ENCODE measurements around the gene DYNLRB1. TPM values are rescaled to one million over a fixed set of nuclear protein-coding genes. Genes with fewer than 3 reads are reported as not detected.

The DYNLRB1 gene
- total and polyA plus RNA-seq, 10 of the 15 experiments (the other 5 are each of a cell fraction or from before 2014, with no cell fraction given): 87.9 to 313 (median 153) TPM

DNA sequence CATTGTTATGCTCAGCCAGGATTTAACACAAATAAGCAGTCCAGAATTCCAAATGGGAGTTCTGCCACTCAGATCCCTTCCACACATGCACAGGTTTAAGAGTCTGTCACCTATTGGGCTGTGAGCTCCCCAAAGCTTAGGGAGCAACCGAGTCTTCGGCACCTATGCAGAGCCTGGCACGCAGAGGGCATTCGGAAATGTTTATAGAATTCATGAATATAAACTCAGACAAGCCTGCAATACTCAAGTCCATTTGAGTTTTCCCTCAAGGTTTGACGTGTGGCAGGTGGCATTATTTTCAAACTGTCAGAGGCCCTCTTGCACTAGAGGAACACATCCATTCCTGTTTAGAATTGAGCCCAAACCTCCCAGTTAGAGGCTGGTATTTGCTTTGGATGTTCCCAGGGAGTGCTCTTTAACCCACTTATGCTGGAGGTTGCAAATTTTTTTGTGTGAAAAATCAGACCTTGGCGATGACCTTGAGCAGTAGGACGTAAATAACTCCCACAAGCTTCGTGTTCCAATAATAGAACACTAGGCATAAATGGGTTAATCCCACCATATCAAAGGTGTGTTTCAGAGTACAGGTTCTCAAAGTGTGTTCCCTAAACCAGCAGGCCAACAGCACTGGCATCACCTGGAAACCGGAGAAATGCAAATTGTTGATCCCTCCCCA, 70.4 kb downstream of the DYNLRB1 start (continued):
- TF ChIP-seq, protein P1, sequence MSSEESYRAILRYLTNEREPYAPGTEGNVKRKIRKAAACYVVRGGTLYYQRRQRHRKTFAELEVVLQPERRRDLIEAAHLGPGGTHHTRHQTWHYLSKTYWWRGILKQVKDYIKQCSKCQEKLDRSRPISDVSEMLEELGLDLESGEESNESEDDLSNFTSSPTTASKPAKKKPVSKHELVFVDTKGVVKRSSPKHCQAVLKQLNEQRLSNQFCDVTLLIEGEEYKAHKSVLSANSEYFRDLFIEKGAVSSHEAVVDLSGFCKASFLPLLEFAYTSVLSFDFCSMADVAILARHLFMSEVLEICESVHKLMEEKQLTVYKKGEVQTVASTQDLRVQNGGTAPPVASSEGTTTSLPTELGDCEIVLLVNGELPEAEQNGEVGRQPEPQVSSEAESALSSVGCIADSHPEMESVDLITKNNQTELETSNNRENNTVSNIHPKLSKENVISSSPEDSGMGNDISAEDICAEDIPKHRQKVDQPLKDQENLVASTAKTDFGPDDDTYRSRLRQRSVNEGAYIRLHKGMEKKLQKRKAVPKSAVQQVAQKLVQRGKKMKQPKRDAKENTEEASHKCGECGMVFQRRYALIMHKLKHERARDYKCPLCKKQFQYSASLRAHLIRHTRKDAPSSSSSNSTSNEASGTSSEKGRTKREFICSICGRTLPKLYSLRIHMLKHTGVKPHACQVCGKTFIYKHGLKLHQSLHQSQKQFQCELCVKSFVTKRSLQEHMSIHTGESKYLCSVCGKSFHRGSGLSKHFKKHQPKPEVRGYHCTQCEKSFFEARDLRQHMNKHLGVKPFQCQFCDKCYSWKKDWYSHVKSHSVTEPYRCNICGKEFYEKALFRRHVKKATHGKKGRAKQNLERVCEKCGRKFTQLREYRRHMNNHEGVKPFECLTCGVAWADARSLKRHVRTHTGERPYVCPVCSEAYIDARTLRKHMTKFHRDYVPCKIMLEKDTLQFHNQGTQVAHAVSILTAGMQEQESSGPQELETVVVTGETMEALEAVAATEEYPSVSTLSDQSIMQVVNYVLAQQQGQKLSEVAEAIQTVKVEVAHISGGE (CRISPR knock-in tag; IDR thresholded peaks at IDR 0.05): no peak
- no peak for TF ChIP-seq BACH1 (IDR thresholded peaks at IDR 0.05; ENCODE audit: borderline replicate concordance)
- TF ChIP-seq SUZ12 (IDR thresholded peaks at IDR 0.05; ENCODE audit: unreplicated experiment): no peak
- TF ChIP-seq, protein P2, sequence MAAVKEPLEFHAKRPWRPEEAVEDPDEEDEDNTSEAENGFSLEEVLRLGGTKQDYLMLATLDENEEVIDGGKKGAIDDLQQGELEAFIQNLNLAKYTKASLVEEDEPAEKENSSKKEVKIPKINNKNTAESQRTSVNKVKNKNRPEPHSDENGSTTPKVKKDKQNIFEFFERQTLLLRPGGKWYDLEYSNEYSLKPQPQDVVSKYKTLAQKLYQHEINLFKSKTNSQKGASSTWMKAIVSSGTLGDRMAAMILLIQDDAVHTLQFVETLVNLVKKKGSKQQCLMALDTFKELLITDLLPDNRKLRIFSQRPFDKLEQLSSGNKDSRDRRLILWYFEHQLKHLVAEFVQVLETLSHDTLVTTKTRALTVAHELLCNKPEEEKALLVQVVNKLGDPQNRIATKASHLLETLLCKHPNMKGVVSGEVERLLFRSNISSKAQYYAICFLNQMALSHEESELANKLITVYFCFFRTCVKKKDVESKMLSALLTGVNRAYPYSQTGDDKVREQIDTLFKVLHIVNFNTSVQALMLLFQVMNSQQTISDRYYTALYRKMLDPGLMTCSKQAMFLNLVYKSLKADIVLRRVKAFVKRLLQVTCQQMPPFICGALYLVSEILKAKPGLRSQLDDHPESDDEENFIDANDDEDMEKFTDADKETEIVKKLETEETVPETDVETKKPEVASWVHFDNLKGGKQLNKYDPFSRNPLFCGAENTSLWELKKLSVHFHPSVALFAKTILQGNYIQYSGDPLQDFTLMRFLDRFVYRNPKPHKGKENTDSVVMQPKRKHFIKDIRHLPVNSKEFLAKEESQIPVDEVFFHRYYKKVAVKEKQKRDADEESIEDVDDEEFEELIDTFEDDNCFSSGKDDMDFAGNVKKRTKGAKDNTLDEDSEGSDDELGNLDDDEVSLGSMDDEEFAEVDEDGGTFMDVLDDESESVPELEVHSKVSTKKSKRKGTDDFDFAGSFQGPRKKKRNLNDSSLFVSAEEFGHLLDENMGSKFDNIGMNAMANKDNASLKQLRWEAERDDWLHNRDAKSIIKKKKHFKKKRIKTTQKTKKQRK (IDR thresholded peaks at IDR 0.05; ENCODE audit: low read depth, low read length): no peak
- no peak for TF ChIP-seq SUPT20H (IDR thresholded peaks at IDR 0.05; ENCODE audit: borderline replicate concordance, control insufficient read depth, low read depth, low read length)

Small RNA genes lying within 50 kb of the gene (small RNA-seq; reads per million reads assigned to genes)
- gene RF00019: not detected

Other genes starting within 250 kb of the DYNLRB1 start
- 192 and 198 TPM in 2 replicates for gene AHCY, start 213.1 kb upstream of the DYNLRB1 start, total RNA-seq (2014; rRNA removed)
- 151 and 163 TPM in 2 replicates for gene AHCY, start 213.1 kb upstream of the DYNLRB1 start, total RNA-seq (2014; rRNA removed; fragmentation: Illumina TruSeq; extraction: Trizol)
- gene AHCY, start 213.1 kb upstream of the DYNLRB1 start, total RNA-seq (2021): 223 and 233 TPM in 2 replicates
- gene AHCY, start 213.1 kb upstream of the DYNLRB1 start, polyA plus RNA-seq (2011; rRNA removed): 128 and 208 TPM in 2 replicates
- gene AHCY, start 213.1 kb upstream of the DYNLRB1 start, polyA plus RNA-seq (2014; fragmentation: Illumina TruSeq; extraction: Trizol): 138 and 204 TPM in 2 replicates
- 100 to 1,000 TPM in 1 of 2 experiments, 10 to 100 TPM in 1; 84.9 to 116 TPM for gene AHCY, start 213.1 kb upstream of the DYNLRB1 start, polyA plus RNA-seq (2014; fragmentation: Nextera tagmentation; extraction: Ambion mirVana)
- 218 and 247 TPM in 2 replicates for gene AHCY, start 213.1 kb upstream of the DYNLRB1 start, polyA plus RNA-seq (2014; rRNA removed)
- gene AHCY, start 213.1 kb upstream of the DYNLRB1 start, polyA plus RNA-seq (2016; fragmentation: Nextera tagmentation; extraction: Ambion mirVana): 100 to 1,000 TPM; 129 to 134 TPM
- 27.0 and 31.6 TPM in 2 replicates for gene ITCH, start 153.1 kb upstream of the DYNLRB1 start, total RNA-seq (2014; rRNA removed)
- gene ITCH, start 153.1 kb upstream of the DYNLRB1 start, total RNA-seq (2014; rRNA removed; fragmentation: Illumina TruSeq; extraction: Trizol): 42.7 and 46.1 TPM in 2 replicates
- 35.1 and 35.7 TPM in 2 replicates for gene ITCH, start 153.1 kb upstream of the DYNLRB1 start, total RNA-seq (2021)
- 14.1 and 20.4 TPM in 2 replicates for gene ITCH, start 153.1 kb upstream of the DYNLRB1 start, polyA plus RNA-seq (2011; rRNA removed)
- gene ITCH, start 153.1 kb upstream of the DYNLRB1 start, polyA plus RNA-seq (2014; fragmentation: Illumina TruSeq; extraction: Trizol): 27.7 and 32.8 TPM in 2 replicates
- 1 to 10 TPM; 7.5 to 8.2 TPM for gene ITCH, start 153.1 kb upstream of the DYNLRB1 start, polyA plus RNA-seq (2014; fragmentation: Nextera tagmentation; extraction: Ambion mirVana)
- gene ITCH, start 153.1 kb upstream of the DYNLRB1 start, polyA plus RNA-seq (2014; rRNA removed): 11.9 and 15.7 TPM in 2 replicates
- 10 to 100 TPM; 18.6 to 24.4 TPM for gene ITCH, start 153.1 kb upstream of the DYNLRB1 start, polyA plus RNA-seq (2016; fragmentation: Nextera tagmentation; extraction: Ambion mirVana)
- 0.16 and 1.1 TPM in 2 replicates for gene MAP1LC3A, start 42.3 kb downstream of the DYNLRB1 start, total RNA-seq (2014; rRNA removed)
- 0.27 TPM in 1 of 2 replicates, not detected in the other for gene MAP1LC3A, start 42.3 kb downstream of the DYNLRB1 start, total RNA-seq (2014; rRNA removed; fragmentation: Illumina TruSeq; extraction: Trizol)
- 0.44 and 0.69 TPM in 2 replicates for gene MAP1LC3A, start 42.3 kb downstream of the DYNLRB1 start, total RNA-seq (2021)
- not detected in 2 replicates for gene MAP1LC3A, start 42.3 kb downstream of the DYNLRB1 start, polyA plus RNA-seq (2011; rRNA removed)
- not detected in 2 replicates for gene MAP1LC3A, start 42.3 kb downstream of the DYNLRB1 start, polyA plus RNA-seq (2014; fragmentation: Illumina TruSeq; extraction: Trizol)
- gene MAP1LC3A, start 42.3 kb downstream of the DYNLRB1 start, polyA plus RNA-seq (2014; fragmentation: Nextera tagmentation; extraction: Ambion mirVana): not detected
- 0.35 and 0.60 TPM in 2 replicates for gene MAP1LC3A, start 42.3 kb downstream of the DYNLRB1 start, polyA plus RNA-seq (2014; rRNA removed)
- 1 to 10 TPM in 1 of 2 experiments, under 1 TPM in 1; 0.33 to 1.2 TPM for gene MAP1LC3A, start 42.3 kb downstream of the DYNLRB1 start, polyA plus RNA-seq (2016; fragmentation: Nextera tagmentation; extraction: Ambion mirVana)
- 19.8 and 21.0 TPM in 2 replicates for gene PIGU, start 160.7 kb downstream of the DYNLRB1 start, total RNA-seq (2014; rRNA removed)
- 24.6 and 26.2 TPM in 2 replicates for gene PIGU, start 160.7 kb downstream of the DYNLRB1 start, total RNA-seq (2014; rRNA removed; fragmentation: Illumina TruSeq; extraction: Trizol)
- gene PIGU, start 160.7 kb downstream of the DYNLRB1 start, total RNA-seq (2021): 19.7 and 22.0 TPM in 2 replicates
- gene PIGU, start 160.7 kb downstream of the DYNLRB1 start, polyA plus RNA-seq (2011; rRNA removed): 88.2 and 103 TPM in 2 replicates
- gene PIGU, start 160.7 kb downstream of the DYNLRB1 start, polyA plus RNA-seq (2014; fragmentation: Illumina TruSeq; extraction: Trizol): 44.4 and 78.5 TPM in 2 replicates
- 1 to 10 TPM; 4.1 to 6.3 TPM for gene PIGU, start 160.7 kb downstream of the DYNLRB1 start, polyA plus RNA-seq (2014; fragmentation: Nextera tagmentation; extraction: Ambion mirVana)
- gene PIGU, start 160.7 kb downstream of the DYNLRB1 start, polyA plus RNA-seq (2014; rRNA removed): 19.4 and 25.4 TPM in 2 replicates
- gene PIGU, start 160.7 kb downstream of the DYNLRB1 start, polyA plus RNA-seq (2016; fragmentation: Nextera tagmentation; extraction: Ambion mirVana): 10 to 100 TPM; 31.1 to 34.3 TPM
- gene TP53INP2, start 187.9 kb downstream of the DYNLRB1 start, total RNA-seq (2014; rRNA removed): 3.4 and 3.7 TPM in 2 replicates
- 3.1 and 3.2 TPM in 2 replicates for gene TP53INP2, start 187.9 kb downstream of the DYNLRB1 start, total RNA-seq (2014; rRNA removed; fragmentation: Illumina TruSeq; extraction: Trizol)
- 13.0 and 13.5 TPM in 2 replicates for gene TP53INP2, start 187.9 kb downstream of the DYNLRB1 start, total RNA-seq (2021)
- 4.1 and 5.8 TPM in 2 replicates for gene TP53INP2, start 187.9 kb downstream of the DYNLRB1 start, polyA plus RNA-seq (2011; rRNA removed)
- 16.0 and 18.5 TPM in 2 replicates for gene TP53INP2, start 187.9 kb downstream of the DYNLRB1 start, polyA plus RNA-seq (2014; fragmentation: Illumina TruSeq; extraction: Trizol)
- gene TP53INP2, start 187.9 kb downstream of the DYNLRB1 start, polyA plus RNA-seq (2014; fragmentation: Nextera tagmentation; extraction: Ambion mirVana): 1 to 10 TPM; 2.8 to 3.7 TPM
- gene TP53INP2, start 187.9 kb downstream of the DYNLRB1 start, polyA plus RNA-seq (2014; rRNA removed): 8.5 and 10.1 TPM in 2 replicates
- 1 to 10 TPM; 2.8 to 4.2 TPM for gene TP53INP2, start 187.9 kb downstream of the DYNLRB1 start, polyA plus RNA-seq (2016; fragmentation: Nextera tagmentation; extraction: Ambion mirVana)